Ovary (tissue), 9 donors: ENCODE measurements around the gene P2RX6. TPM values are rescaled to one million over a fixed set of nuclear protein-coding genes. Genes with fewer than 3 reads are reported as not detected.

Experiments
- DNase-seq, 5 donors: peaks; one replicate each; pipeline ENCODE4 v3.0.0-alpha.2; 2019 to 2020
- H3K27ac ChIP-seq, 2 donors: fragments of 200-600 bp; one replicate each; pipeline versions ENCODE4 v1.5.1 to v1.8.0; 2019 to 2022
- H3K27me3 ChIP-seq: fragments of 200-600 bp; one replicate; pipeline ENCODE4 v1.8.0; 2022
- H3K36me3 ChIP-seq: fragments of 200-600 bp; sonication (generic); one replicate; pipeline ENCODE4 v1.5.1; 2019
- H3K4me1 ChIP-seq: one replicate; pipeline ENCODE4 v1.8.1; 2013; ENCODE audit warnings: mild to moderate bottlenecking, moderate library complexity; ENCODE audit not compliant: insufficient read depth
- H3K4me3 ChIP-seq: fragments of 200-600 bp; sonication (generic); one replicate; pipeline ENCODE4 v1.5.1; 2017
- H3K9me3 ChIP-seq, 2 donors: fragments of 200-600 bp in 1 of 2; sonication (generic) in 1 of 2; one replicate each; pipeline versions ENCODE4 v1.5.1 to v1.8.1; 2013 to 2019; ENCODE audit warnings: mild to moderate bottlenecking in 1 of 2, moderate library complexity in 1 of 2
- EP300 ChIP-seq: sonication (generic); formaldehyde crosslinking; IDR thresholded peaks from one replicate; pipeline ENCODE4 v1.6.1; 2017; ENCODE audit warnings: antibody characterized with exemption
- POLR2A ChIP-seq: fragments of 450-650 bp; IDR thresholded peaks from one replicate; pipeline ENCODE4 v1.6.1; 2017; ENCODE audit warnings: antibody characterized with exemption, mild to moderate bottlenecking, moderate library complexity
- WGBS, 3 donors: extraction: QIAGEN DNeasy Blood & Tissue Kit in 1 of 3; methylation state at CpG; one replicate each; pipeline versions ENCODE4 v1.1.5 to v1.1.7; 2013 to 2017; 5-methylcytosine and 5-hydroxymethylcytosine counted together
- intact Hi-C, 4 donors: fragments of 100-400 bp; cut with DNase I; formaldehyde crosslinking; loops; one replicate each; pipeline versions ENCODE4 v1.11.0 to v1.15.1; 2022 to 2023
- polyA plus RNA-seq, 2 donors: library from polyadenylated mRNA; stranded (reverse); fragments of 200-250 nt in 1 of 2; fragments of 350-450 nt in 1 of 2; fragmentation: Illumina TruSeq in 1 of 2; extraction: RNeasy Lipid Tissue Mini Kit (QIAGEN cat#74804) in 1 of 2; gene quantifications; one replicate each; pipeline ENCODE4 v1.2.3, GENCODE V29; 2013 to 2014
- total RNA-seq, 7 donors: library from RNA; depleted of rRNA in 2 of 7; stranded (reverse); fragments of >200 nt in 2 of 7; fragmentation: NEBNext Ultra II Directional in 3 of 7; extraction: Animal tissue kit (Norgen Biotek cat#: 25700) in 3 of 7; gene quantifications; one replicate each; pipeline versions ENCODE4 v1.1.0 to v1.2.4, GENCODE V29; 2016 to 2023
- TF ChIP-seq, protein P1 (sequence below), 3 donors: fragments of 450-650 bp in 2 of 3; fragments of 200-600 bp in 1 of 3; IDR thresholded peaks; one replicate each; pipeline versions ENCODE4 v1.5.1 to v1.8.0; 2016 to 2022; ENCODE audit warnings: antibody characterized with exemption in 3 of 3, mild to moderate bottlenecking in 1 of 3
- donor health status: DM: no; HTN: no; CAD: no; lungs with moderate emphysema.
- donor health status: DM: no; HTN: no; CAD: no.
- donor health status: Bipolar disorder and iron deficiency.
- donor health status: DM: yes; HTN: yes; CAD: no.
- donor health status: DM: no; HTN: no; CAD: no.
- donor health status: DM: yes; HTN: yes; CAD: no.

P2RX6 gene
- total and polyA plus RNA-seq, 9 donors, result 0.47 to 1.6 (median 1.0) TPM

GRCh38 chr22:21031545-21032036 is 16.6 kb downstream of the P2RX6 start:
- TF ChIP-seq, protein P1, sequence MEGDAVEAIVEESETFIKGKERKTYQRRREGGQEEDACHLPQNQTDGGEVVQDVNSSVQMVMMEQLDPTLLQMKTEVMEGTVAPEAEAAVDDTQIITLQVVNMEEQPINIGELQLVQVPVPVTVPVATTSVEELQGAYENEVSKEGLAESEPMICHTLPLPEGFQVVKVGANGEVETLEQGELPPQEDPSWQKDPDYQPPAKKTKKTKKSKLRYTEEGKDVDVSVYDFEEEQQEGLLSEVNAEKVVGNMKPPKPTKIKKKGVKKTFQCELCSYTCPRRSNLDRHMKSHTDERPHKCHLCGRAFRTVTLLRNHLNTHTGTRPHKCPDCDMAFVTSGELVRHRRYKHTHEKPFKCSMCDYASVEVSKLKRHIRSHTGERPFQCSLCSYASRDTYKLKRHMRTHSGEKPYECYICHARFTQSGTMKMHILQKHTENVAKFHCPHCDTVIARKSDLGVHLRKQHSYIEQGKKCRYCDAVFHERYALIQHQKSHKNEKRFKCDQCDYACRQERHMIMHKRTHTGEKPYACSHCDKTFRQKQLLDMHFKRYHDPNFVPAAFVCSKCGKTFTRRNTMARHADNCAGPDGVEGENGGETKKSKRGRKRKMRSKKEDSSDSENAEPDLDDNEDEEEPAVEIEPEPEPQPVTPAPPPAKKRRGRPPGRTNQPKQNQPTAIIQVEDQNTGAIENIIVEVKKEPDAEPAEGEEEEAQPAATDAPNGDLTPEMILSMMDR (IDR thresholded peaks at IDR 0.05), result no peak
- no peak for TF ChIP-seq POLR2A
- no peak for TF ChIP-seq EP300
- 78 to 91% (median 84%) methylated on average over 10 to 18 of the region's 18 CpGs for WGBS, 3 donors
- no peaks in the 10 kb centered on the region for H3K27me3 ChIP-seq
- no peak overlapping the region for H3K27ac ChIP-seq
- peaks cover 10% of the 10 kb centered on the region for H3K4me1 ChIP-seq
- H3K9me3 ChIP-seq, result no peaks in the 10 kb centered on the region
- intact Hi-C loops, result no loop called here
- H3K4me3 ChIP-seq, result no peak overlapping the region
- DNase-seq, result no peak
- no peaks in the 10 kb centered on the region for H3K36me3 ChIP-seq

DNA sequence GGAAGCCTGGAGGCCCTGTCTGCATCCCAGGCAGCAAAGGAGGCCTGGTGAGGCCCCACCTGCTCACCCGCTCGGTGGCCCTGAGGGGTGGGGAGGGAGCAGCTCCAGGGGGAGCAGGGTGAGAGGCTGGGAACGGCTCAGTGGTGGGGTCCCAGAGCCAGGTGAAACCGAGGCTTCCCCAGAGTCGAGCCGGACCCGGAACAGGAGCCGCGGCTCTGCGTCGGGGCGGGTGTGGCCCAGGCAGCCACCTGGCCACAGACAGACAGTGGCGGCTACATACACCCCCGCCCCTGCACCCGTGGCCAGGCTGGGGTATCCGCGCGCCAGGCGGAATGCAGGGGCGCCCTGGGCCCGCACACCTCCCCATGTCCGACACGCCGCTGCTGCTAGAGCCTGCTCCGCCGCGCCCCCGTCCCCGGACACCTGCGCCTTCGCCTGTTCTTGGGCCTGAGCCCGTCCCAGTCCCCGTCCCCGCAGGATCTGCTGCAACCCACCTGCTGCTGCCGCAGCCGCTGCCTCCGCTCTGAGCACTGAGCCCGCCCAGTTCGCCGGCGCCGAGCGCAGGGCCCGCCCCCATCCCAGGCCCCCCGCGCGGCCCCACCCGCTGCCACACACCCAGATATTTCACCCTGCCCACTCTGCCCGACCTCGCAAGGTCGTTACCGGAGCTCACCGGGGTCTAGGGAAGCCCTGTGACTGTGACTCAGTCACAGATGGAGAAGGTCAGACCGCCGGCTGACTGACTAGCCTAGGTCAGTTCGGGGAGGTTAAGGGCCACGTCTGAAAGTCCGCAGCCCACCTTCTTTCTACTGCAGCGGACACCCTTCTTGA is 17.3 kb downstream of the P2RX6 start, which contains the start of gene SLC7A4:
Gene SLC7A4 (minus strand): TSS at position 525 of the 831 bp plus-strand sequence. CDS start 749 bp downstream, outside the sequence.
- WGBS, 3 donors, result 5 to 7% (median 7%) methylated on average over 30 to 59 of the region's 59 CpGs
- peaks cover 8% of the 10 kb centered on the region for H3K4me1 ChIP-seq
- H3K27ac ChIP-seq, result no peak within 1 kb of the TSS
- intact Hi-C loops, result no loop called here
- DNase-seq, result peak in 1 of 5 donors; percentile 62
- H3K4me3 ChIP-seq, result peak within 1 kb of the TSS; percentile 19
- no peaks in the 10 kb centered on the region for H3K27me3 ChIP-seq
- H3K9me3 ChIP-seq, result no peaks in the 10 kb centered on the region
- H3K36me3 ChIP-seq, result no peaks in the 10 kb centered on the region
- TF ChIP-seq, protein P1 (IDR thresholded peaks at IDR 0.05), result no peak
- TF ChIP-seq POLR2A (no peak), EP300 (no peak)

DNA sequence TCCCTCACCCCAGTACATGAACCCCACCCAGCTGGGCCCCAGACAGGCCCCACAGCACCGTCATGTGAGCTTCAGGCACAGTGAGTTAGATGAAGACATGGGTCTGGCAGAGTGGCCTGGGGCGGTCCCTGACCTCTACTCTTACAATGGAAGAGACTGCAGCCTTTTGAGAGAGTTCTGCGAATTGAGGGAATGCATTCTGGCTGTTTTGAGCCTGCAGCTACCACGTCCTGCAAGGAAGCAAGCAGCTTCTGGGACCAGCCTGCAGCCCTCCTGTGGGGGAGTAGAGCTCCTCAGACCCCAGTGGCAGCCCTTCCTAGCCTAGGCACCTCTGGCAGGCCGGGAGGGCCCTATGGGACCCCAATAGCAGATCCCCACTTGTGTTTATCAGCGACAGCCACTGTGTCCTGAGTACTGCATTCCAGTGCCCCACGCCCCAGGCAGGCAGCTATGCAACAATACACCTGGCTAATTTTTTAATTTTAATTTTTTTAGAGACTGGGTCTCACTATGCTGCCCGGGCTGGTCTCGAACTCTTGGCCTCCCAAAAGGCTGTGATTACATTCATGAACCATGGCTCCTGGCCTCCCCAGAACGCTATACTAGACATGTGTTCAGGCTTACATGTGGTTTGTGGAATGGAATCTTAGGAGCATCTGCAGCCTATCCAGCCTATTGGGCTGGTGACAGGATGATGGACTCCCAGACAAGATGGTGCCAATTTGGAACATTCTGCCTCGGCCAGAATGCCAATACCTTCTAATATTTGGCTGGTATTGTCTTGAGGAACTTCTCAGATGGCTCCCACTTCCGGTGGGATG is 18.1 kb downstream of the P2RX6 start:
- 82 to 86% (median 85%) methylated on average over 12 of the region's 12 CpGs for WGBS, 3 donors
- Histone ChIP-seq H3K27me3 (no peaks in the 10 kb centered on the region), H3K4me3 (no peak overlapping the region), H3K36me3 (no peaks in the 10 kb centered on the region), H3K4me1 (peaks cover 6% of the 10 kb centered on the region), H3K27ac (no peak overlapping the region), H3K9me3 (no peaks in the 10 kb centered on the region)
- TF ChIP-seq, protein P1 (IDR thresholded peaks at IDR 0.05), result no peak
- TF ChIP-seq POLR2A (no peak), EP300 (no peak)
- no peak for DNase-seq
- intact Hi-C loops, result no loop called here

- Histone ChIP-seq H3K36me3 (no peaks in the 10 kb centered on the region), H3K4me1 (peaks cover 7% of the 10 kb centered on the region), H3K27me3 (no peaks in the 10 kb centered on the region), H3K4me3 (no peak overlapping the region), H3K27ac (no peak overlapping the region), H3K9me3 (no peaks in the 10 kb centered on the region)
- TF ChIP-seq, protein P1 (IDR thresholded peaks at IDR 0.05), result no peak
- TF ChIP-seq POLR2A (no peak), EP300 (no peak)
- intact Hi-C loops, result no loop called here
- WGBS, 3 donors, result 90 to 95% (median 93%) methylated on average over 3 of the region's 3 CpGs
- DNase-seq, result no peak
These were observed 18.9 kb downstream of the P2RX6 start for GRCh38 chr22:21033895-21034294.
